Activated T-helper 1 cell treated with anti-CD3 and anti-CD28 coated beads, Interleukin-12 subunit alpha, Interleukin-12 subunit beta, Interleukin-2, Interleukin-4 antibody, amounts not matched to agents 30 ng/mL and 10 ng/mL and 1 ng/mL, durations not matched to agents 14 hours and 24 hours and 36 hours (primary cell): ENCODE results near the gene ASIC1. TPM values are rescaled to one million over a fixed set of nuclear protein-coding genes. Genes with fewer than 3 reads are reported as not detected.

Experiments
- DNase-seq: peaks from one replicate; pipeline ENCODE4 v3.0.0; 2021; ENCODE audit warnings: low spot score
- H3K27ac Mint-ChIP-seq: one replicate; pipeline ENCODE4 v1.8.0; 2021; ENCODE audit warnings: mild to moderate bottlenecking, mixed read lengths
- H3K27me3 Mint-ChIP-seq: one replicate; pipeline ENCODE4 v1.8.0; 2022; ENCODE audit warnings: mild to moderate bottlenecking, moderate library complexity, mixed read lengths; ENCODE audit not compliant: insufficient read depth
- H3K36me3 Mint-ChIP-seq: one replicate; pipeline ENCODE4 v1.8.0; 2021; ENCODE audit warnings: low read depth, mixed read lengths
- H3K4me1 Mint-ChIP-seq: one replicate; pipeline ENCODE4 v1.8.0; 2021; ENCODE audit warnings: low read depth, mixed read lengths
- H3K4me3 Mint-ChIP-seq: one replicate; pipeline ENCODE4 v1.8.0; 2021; ENCODE audit warnings: mild to moderate bottlenecking, moderate library complexity, mixed read lengths
- H3K9me3 Mint-ChIP-seq: one replicate; pipeline ENCODE4 v1.8.0; 2021; ENCODE audit warnings: mixed read lengths
- intact Hi-C: fragments of 100-400 bp; cut with micrococcal nuclease; formaldehyde crosslinking; loops from one replicate; pipeline ENCODE4 v1.15.1; 2024
- total RNA-seq: library from RNA; stranded (reverse); gene quantifications from 2 replicates; pipeline ENCODE4 v1.2.3, GENCODE V29; 2022

Gene ASIC1
- total RNA-seq, 1 donor from 2014 or later: 10.2 TPM

GRCh38 chr12:50058743-50059312 lies 1.4 kb downstream of the ASIC1 start:
- Mint-ChIP-seq H3K4me1 (peaks cover 41% of the 10 kb centered on the region), H3K27ac (peak overlapping the region; percentile 16), H3K36me3 (peaks cover 1% of the 10 kb centered on the region), H3K4me3 (peak overlapping the region; percentile 63), H3K9me3 (no peaks in the 10 kb centered on the region), H3K27me3 (peaks cover 34% of the 10 kb centered on the region)
- intact Hi-C loops: no loop called here
- no peak for DNase-seq

GRCh38 chr12:50059440-50060119 lies 2.2 kb downstream of the ASIC1 start:
- intact Hi-C loops: no loop called here
- peak; percentile 47 for DNase-seq
- peaks cover 1% of the 10 kb centered on the region for H3K36me3 Mint-ChIP-seq
- H3K4me1 Mint-ChIP-seq: peaks cover 41% of the 10 kb centered on the region
- peaks cover 33% of the 10 kb centered on the region for H3K27me3 Mint-ChIP-seq
- peak overlapping the region; percentile 62 for H3K27ac Mint-ChIP-seq
- peak overlapping the region; percentile 63 for H3K4me3 Mint-ChIP-seq
- H3K9me3 Mint-ChIP-seq: no peaks in the 10 kb centered on the region

GRCh38 chr12:50060120-50060468 lies 2.7 kb downstream of the ASIC1 start:
- intact Hi-C loops: no loop called here
- peak overlapping the region; percentile 62 for H3K27ac Mint-ChIP-seq
- peaks cover 32% of the 10 kb centered on the region for H3K27me3 Mint-ChIP-seq
- peaks cover 41% of the 10 kb centered on the region for H3K4me1 Mint-ChIP-seq
- H3K36me3 Mint-ChIP-seq: peaks cover 1% of the 10 kb centered on the region
- H3K9me3 Mint-ChIP-seq: no peaks in the 10 kb centered on the region
- DNase-seq: no peak
- peak overlapping the region; percentile 63 for H3K4me3 Mint-ChIP-seq

GRCh38 chr12:50061171-50061570 lies 3.8 kb downstream of the ASIC1 start:
- no peaks in the 10 kb centered on the region for H3K9me3 Mint-ChIP-seq
- no peak overlapping the region for H3K4me3 Mint-ChIP-seq
- peaks cover 24% of the 10 kb centered on the region for H3K27me3 Mint-ChIP-seq
- no peak for DNase-seq
- intact Hi-C loops: no loop called here
- peaks cover 1% of the 10 kb centered on the region for H3K36me3 Mint-ChIP-seq
- H3K27ac Mint-ChIP-seq: no peak overlapping the region
- H3K4me1 Mint-ChIP-seq: peaks cover 33% of the 10 kb centered on the region

- no peak overlapping the region for H3K4me3 Mint-ChIP-seq
- peaks cover 1% of the 10 kb centered on the region for H3K36me3 Mint-ChIP-seq
- peaks cover 24% of the 10 kb centered on the region for H3K4me1 Mint-ChIP-seq
- intact Hi-C loops: no loop called here
- H3K27ac Mint-ChIP-seq: no peak overlapping the region
- H3K9me3 Mint-ChIP-seq: no peaks in the 10 kb centered on the region
- no peak for DNase-seq
- peaks cover 15% of the 10 kb centered on the region for H3K27me3 Mint-ChIP-seq
Measured at GRCh38 chr12:50061946-50062686, 4.7 kb downstream of the ASIC1 start.

GRCh38 chr12:50062728-50063460 lies 5.5 kb downstream of the ASIC1 start:
- Mint-ChIP-seq H3K27me3 (peaks cover 13% of the 10 kb centered on the region), H3K9me3 (no peaks in the 10 kb centered on the region), H3K4me3 (no peak overlapping the region), H3K4me1 (peaks cover 22% of the 10 kb centered on the region), H3K36me3 (peaks cover 1% of the 10 kb centered on the region), H3K27ac (no peak overlapping the region)
- no peak for DNase-seq
- intact Hi-C loops: no loop called here

- H3K36me3 Mint-ChIP-seq: peaks cover 1% of the 10 kb centered on the region
- no peak overlapping the region for H3K4me3 Mint-ChIP-seq
- peaks cover 14% of the 10 kb centered on the region for H3K4me1 Mint-ChIP-seq
- no peak for DNase-seq
- H3K9me3 Mint-ChIP-seq: no peaks in the 10 kb centered on the region
- intact Hi-C loops: no loop called here
- H3K27me3 Mint-ChIP-seq: peaks cover 6% of the 10 kb centered on the region
- H3K27ac Mint-ChIP-seq: no peak overlapping the region
Measured at GRCh38 chr12:50065726-50066310, 8.4 kb downstream of the ASIC1 start.

GRCh38 chr12:50066402-50066801 lies 9.0 kb downstream of the ASIC1 start:
- DNase-seq: no peak
- Mint-ChIP-seq H3K4me3 (no peak overlapping the region), H3K4me1 (peaks cover 11% of the 10 kb centered on the region), H3K27ac (no peak overlapping the region), H3K27me3 (peaks cover 6% of the 10 kb centered on the region), H3K36me3 (peaks cover 1% of the 10 kb centered on the region), H3K9me3 (no peaks in the 10 kb centered on the region)
- intact Hi-C loops: no loop called here

- no peaks in the 10 kb centered on the region for H3K9me3 Mint-ChIP-seq
- H3K36me3 Mint-ChIP-seq: no peaks in the 10 kb centered on the region
- intact Hi-C loops: no loop called here
- DNase-seq: no peak
- H3K27ac Mint-ChIP-seq: no peak overlapping the region
- no peak overlapping the region for H3K4me3 Mint-ChIP-seq
- H3K4me1 Mint-ChIP-seq: peaks cover 11% of the 10 kb centered on the region
- H3K27me3 Mint-ChIP-seq: peaks cover 4% of the 10 kb centered on the region
Measured at GRCh38 chr12:50069069-50069468, 11.7 kb downstream of the ASIC1 start.

GRCh38 chr12:50069539-50069938 lies 12.1 kb downstream of the ASIC1 start:
- H3K9me3 Mint-ChIP-seq: no peaks in the 10 kb centered on the region
- DNase-seq: no peak
- H3K27me3 Mint-ChIP-seq: peaks cover 4% of the 10 kb centered on the region
- peaks cover 11% of the 10 kb centered on the region for H3K4me1 Mint-ChIP-seq
- no peak overlapping the region for H3K4me3 Mint-ChIP-seq
- H3K27ac Mint-ChIP-seq: no peak overlapping the region
- no peaks in the 10 kb centered on the region for H3K36me3 Mint-ChIP-seq
- intact Hi-C loops: no loop called here

GRCh38 chr12:50070314-50071060 lies 13.1 kb downstream of the ASIC1 start:
- H3K36me3 Mint-ChIP-seq: no peaks in the 10 kb centered on the region
- peaks cover 16% of the 10 kb centered on the region for H3K4me1 Mint-ChIP-seq
- no peak overlapping the region for H3K27ac Mint-ChIP-seq
- no peak overlapping the region for H3K4me3 Mint-ChIP-seq
- H3K9me3 Mint-ChIP-seq: no peaks in the 10 kb centered on the region
- intact Hi-C loops: loop anchor here (1.0 to 2.0 kb wide), 3 partner anchors 14 to 103 kb away; partner anchors contain the start of gene SMARCD1
- H3K27me3 Mint-ChIP-seq: peaks cover 4% of the 10 kb centered on the region
- peak; percentile 60 for DNase-seq
